ENCODE results near the gene MACROD2.
"Not testable (repeated sequence)": the region's sequence is repeated elsewhere in the genome, so short reads cannot be mapped to it uniquely, and the experiment has no call there.

Gene MACROD2

GRCh38 chr20:15742627-15743026 is 1747.3 kb downstream of the MACROD2 start:
- no peak for DNase-seq

DNA sequence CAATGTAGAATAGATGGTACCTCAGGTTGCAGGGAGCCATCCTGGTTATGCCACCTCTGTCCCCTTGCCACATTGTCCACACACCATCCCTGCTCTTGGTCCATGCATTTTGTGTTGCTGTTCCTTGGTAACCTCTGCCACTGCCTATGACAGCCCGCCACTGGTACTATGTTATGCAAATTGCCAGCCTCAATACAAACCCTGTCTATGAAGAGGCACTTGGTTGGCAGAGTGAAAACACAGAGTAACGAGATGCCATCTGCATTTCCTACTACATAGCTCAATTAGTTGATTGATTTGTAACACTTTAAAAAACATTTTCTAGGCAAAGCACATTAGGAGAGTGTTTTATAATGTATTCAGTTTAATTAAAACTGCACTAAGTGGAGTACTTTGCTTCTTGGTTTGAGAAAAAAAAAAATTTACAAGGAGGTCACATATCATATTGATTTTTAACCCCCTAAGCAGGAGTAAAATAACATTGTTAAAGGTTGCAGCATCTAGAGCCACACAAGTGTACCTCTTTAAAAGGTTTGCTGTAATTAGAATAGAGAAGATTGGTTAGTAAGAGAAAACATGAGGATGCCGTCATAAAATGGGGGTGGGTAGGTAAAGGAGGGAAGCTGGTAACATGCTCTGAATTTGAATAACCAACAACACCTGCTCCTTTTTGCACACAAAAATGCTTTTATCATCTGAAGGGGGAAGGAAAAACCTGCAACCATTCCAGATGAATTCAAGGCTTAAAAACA is 1760.9 kb downstream of the MACROD2 start:
- DNase-seq: no peak

GRCh38 chr20:15756754-15757115 is 1761.4 kb downstream of the MACROD2 start:
- DNase-seq: no peak

GRCh38 chr20:15759594-15759993 is 1764.3 kb downstream of the MACROD2 start:
- no peak for DNase-seq

DNA sequence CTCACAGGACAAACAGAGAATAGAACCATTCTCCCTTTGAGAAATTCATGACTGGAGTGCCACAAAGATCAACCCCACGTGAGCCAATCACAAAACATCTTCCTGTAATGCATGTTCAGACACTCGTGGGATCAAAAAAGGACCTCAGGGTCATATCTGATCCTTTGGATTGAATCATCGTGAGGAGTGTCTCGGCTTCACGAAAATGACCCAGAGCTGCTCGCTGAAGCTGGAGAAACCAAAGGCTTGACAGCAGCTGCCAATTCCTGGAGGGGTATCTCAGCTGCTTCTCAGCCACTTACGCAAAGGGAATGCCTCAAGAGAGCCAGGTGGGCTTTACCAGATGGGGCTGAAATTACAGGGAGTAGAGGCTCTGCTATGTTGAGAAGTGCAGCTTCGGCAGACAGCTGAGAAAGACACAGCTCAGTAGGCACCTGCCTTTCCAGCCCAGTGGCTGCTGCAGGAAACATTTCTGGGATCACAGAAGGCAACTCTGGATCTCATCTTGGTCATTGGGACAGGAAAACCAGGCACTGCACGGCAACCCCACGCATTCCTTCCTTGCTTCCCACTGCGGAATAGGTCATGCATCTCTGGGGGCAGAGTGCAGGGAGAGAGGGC is 1764.8 kb downstream of the MACROD2 start:
- DNase-seq: no peak

- no peak for DNase-seq
Observed at GRCh38 chr20:15763366-15763765, 1768.0 kb downstream of the MACROD2 start.

GRCh38 chr20:15767586-15767985 is 1772.3 kb downstream of the MACROD2 start:
- no peak for DNase-seq

DNA sequence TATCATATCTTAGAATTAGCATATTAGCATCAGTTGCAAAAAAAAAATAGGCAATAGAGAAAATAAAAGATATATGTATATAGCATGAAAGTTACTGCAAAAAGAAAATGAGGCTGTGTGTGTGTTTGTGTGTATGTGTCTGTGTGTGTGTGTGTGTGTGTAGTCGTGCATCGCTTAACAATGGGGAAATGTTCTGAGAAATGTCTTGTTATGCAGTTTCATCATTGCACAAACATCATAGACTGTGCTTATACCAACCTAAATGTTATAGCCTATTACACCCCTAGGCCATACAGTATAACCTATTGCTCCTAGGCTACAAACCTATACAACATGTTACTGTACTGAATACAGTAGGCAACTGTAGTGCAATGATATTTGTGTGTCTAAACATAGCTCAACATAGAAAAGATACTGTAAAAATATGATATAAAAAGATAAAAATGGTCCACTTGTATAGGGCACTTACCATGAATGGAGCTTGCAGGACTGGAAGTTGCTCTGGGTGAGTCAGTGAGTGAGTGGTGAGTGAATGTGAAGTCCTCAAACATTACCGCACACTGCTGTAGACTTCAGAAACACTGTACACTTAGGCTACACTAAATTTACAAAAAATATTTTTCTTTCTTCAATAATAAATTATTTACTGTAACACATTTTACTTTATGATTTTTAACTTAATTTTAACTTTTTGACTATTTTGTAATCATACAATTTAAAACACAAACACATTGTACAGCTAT is 1772.9 kb downstream of the MACROD2 start:
- no peak for DNase-seq

DNA sequence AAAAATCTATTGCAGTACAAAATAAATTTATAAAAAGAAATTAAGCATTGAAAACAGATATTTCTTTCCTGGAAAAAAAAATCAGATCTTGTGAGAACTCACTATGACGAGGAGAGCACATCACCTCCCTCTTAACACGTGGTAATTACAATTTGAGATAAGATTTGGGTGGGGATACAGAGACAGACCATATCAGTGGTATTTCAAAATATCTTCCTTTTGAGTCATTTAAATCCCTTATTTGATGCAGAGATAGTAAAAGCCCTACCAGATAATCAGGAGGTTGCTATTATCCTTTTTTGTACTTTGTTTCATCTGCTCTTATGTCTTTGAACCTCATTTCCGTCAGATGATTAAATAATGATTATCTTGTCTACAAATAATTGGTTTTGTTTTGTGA is 1777.5 kb downstream of the MACROD2 start:
- DNase-seq: no peak

DNA sequence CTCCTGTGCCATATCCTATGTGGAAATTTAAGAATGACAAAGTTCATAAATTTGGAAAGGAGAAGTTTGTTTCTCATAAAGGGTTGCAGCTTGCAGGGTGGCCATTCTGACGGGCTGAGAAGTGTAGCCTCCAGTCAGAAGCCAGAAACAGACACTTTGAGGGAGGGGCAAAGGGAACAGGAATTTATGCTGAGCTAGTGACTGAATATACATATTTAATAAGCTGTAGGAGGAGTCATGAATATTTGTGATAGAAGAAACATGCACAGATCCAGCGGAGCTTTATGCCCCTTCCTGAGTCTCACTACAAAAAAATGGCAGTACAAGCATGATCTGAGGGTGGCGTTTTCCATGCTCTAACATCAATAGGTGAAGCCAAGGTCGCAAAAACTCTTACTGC is 1779.6 kb downstream of the MACROD2 start:
- no peak for DNase-seq

DNA sequence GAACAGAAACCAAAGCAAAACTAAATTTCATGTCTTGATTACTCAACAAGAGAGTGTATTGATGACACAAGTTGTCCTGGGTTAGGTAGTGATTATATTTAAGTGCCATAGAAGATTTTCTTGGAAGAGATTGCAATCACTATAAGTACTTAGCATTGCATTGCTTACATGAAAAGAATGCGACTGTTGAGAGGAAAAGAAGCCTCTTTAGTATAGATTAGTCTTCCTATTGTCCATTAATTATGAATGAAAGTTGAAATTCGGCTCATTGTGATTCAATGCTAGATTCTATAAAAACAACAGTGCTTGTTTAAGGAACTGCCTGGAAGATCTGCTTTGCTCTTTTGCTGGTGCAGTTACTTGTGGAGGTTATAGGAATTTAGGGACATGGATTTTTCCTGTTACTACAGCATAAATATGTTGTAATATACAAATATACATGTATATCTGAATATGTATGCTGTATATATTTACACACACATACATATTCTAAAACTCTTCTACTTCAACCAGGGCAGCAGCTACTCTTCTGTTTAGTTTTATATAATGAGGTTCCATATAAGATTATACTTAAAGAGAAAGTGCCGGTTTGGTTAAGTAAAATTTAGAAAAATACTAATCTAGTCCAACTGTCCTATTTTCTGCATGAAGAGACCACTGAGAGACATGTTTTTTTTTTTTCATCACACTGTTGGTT is 1781.6 kb downstream of the MACROD2 start:
- DNase-seq: no peak

DNA sequence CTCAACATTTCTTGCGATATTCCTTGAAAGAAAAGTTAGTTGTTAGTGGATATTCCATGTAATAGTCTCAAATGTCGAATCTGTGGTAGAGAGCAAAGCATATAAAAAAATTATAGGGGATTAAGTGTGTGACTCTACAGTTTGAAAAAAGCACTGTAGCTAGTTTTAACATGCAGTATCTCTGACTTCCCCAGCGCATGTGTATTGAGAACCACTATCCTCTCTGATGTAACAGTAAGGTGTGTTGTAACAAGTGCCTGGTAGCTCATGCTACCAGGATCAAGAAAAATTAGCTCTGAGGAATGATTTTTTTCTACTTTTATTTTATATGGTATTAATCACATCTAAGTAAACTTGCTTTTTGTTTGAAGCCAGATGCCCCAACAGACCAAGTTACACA is 1788.7 kb downstream of the MACROD2 start:
- no peak for DNase-seq

DNA sequence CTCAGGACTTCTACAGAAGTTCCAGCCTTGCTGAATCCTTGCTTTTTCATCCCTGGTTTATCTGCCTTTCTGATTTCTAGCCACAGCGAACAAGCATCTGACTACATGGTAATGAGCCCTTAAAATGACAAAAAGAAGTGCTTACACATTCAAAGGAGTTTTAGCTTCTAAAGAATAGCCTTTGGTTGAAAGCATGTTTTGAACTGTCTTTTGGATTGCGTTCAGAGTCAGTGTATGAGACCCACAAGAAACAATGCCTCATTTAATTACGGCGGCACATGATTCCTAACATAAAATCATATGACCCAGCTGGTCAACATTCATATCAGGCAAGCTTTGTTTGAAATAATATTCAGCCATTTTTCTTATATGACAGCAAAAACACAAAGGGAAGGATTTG is 1793.8 kb downstream of the MACROD2 start:
- no peak for DNase-seq

DNA sequence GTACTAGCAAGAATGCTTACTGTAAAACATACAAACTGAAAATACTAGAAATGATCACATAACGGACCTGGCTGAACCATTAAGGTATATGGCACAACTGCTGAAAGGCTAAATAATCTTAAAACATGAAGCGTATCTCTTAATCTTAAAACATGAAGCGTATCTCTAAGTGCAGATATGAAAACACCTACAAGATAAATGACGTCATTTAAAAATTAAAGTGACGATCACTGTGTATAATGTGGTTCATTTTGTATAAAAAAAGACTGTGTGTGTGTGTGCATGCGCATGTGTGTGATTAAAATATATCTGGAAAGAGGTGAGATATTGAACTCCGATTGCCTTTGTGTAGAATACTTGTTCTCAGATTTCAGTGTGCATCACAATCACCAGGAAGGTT is 1797.5 kb downstream of the MACROD2 start:
- no peak for DNase-seq

- no peak for DNase-seq
Observed at GRCh38 chr20:15794409-15794808, 1799.1 kb downstream of the MACROD2 start.

DNA sequence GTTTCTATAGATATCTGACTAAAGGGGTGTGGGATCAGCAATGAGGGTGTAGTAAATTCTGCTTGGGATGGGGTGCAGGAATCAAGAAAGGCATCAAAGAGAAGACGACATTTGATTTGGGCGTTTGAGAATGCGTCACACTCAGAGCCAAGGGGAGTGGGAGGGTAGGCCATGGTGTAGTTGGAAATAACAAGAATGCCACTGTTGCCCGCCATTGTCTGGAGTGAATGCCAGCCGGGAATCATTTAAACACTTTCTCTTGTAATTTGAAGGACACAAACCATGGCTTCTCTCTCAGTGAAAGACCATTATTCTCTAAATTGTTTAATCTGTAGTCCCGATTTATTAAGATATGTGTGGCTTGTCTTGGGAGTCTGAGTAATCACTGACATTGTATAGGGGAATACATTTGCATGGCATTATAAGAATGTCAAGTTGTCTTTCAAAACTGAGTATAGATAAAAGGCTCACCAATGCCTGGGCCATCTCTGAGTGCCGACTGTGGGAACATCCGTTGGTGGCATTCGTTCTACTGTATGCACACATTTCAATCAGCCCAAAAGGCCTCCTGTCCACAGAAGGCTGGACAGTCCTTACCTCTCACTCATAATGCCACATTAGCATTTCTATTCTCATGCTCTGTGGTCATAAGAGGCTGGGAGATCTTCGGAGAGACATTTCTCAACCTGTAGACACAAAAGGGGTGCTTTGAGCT is 1800.1 kb downstream of the MACROD2 start:
- no peak for DNase-seq

DNA sequence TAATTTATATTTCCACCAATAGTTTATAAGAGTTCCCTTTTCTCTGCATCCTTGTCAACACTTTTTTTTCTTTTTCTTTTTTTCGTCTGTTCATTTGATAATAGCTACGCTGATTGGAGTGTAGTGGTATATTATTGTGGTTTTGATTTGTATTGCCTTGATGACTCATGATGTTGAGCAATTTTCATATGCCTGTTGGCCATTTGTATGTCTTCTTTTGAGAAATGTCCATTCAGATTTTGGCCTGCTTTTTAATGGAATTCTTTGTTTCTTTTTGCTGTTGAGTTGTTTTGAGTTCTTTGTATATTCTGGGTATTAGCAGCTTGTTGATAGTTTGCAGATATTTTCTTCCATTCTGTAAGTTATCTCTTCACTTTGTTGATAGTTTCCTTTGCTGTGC is 1804.6 kb downstream of the MACROD2 start:
- no peak for DNase-seq

DNA sequence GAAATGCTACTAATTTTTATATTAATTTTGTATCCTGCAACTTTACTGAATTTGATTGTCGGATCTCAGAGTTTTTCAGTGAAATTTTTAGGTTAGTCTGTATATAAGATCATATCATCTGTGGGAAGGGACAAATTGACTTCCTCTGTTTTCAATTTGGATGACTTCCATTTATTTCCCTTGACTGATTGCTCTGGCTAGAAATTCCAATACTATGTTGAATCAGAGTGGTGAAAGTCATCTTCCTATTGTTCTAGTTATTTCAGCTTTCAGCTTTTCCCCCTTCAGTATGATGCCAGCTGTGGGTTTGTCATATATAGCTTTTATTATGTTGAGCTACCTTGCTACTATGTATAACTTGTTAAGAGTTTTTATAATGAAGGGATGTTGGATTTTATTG is 1806.7 kb downstream of the MACROD2 start:
- DNase-seq: no peak

DNA sequence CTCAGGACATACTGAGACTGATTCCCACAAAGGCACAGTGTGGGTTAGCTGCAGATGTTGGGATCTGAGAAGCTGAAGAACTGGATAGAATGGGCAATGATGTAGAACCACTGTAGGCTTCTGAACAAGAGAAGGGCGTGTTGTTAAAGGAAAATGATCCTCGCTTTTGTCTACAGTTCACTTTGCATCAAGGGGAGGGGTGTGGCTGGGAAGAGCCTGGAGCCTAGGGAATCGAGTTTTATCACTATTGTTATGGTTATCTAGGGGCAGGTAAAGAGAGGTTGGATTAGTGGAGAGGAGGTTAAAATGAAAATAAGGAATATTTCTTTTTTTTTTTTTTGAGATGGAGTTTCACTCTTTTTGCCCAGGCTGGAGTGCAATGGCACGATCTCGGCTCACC is 1809.8 kb downstream of the MACROD2 start:
- no peak for DNase-seq

DNA sequence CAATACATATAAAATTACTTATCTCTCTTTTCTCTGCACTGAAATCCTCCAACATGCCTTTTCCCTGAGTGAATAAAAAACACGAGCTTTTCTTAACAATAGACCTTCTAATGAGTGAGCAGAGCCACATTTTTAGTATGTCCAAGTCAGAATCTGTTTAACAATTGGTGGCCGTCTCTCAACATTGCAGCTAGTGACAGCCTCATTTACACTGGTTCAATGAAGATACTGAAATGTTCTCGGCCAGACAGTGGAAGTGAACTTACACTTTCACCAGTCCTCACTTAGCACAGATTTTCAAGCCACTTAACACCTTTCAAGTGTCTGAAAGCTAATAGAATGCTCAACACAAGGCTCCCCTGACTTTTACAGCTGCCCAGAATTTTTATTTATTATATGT is 1810.8 kb downstream of the MACROD2 start:
- DNase-seq: no peak

GRCh38 chr20:15807271-15807670 is 1812.0 kb downstream of the MACROD2 start:
- DNase-seq: no peak

GRCh38 chr20:15807771-15808170 is 1812.5 kb downstream of the MACROD2 start:
- not testable (repeated sequence) for DNase-seq

DNA sequence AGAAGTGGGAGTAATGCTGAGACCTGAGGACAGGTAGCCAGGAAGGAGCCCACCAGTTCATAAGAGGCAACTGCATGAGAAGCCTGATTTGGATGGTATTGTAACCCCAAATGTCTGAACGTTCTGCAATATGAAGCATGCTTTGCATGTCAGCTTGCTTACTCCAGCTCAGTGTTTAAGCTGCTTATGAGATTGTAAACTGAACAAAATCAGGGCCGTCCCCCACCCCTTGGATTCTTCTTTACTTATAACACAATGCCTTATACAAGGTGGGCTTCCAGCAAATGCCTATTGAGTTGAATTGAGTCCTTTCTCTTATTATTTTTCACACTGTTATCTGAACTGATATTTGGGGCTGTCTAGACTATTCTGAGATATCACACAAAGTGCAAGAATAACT is 1816.6 kb downstream of the MACROD2 start:
- DNase-seq: no peak

All from stimulated activated CD8-positive, alpha-beta memory T cell treated with anti-CD3 and anti-CD28 coated beads, Interleukin-4, amount 100 ng/mL, for 48 hours (primary cell).